Measurements from ENCODE around the gene MAP3K1. TPM values are rescaled to one million over a fixed set of nuclear protein-coding genes. Genes with fewer than 3 reads are reported as not detected.

The MAP3K1 gene
- total RNA-seq, 1 donor from 2014 or later = 26.3 TPM

DNA sequence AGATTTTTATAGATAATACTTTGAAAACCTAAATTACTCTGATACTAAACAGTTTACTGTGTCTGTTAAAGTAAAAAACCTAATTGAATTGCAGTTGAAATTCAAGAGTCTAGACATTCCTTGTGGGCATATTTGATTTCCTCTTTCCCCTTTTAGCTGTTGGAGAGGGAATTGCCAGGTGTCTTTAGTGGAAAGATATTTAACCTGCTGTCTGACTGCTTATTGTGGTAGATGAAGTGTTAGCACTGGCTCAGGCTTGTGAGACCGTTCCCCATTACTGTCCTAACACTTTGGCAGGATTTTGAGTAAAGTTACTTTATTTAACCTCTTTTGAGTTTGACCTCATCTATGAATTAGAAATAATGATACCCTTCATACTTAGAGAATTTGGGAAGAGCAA, 16.4 kb downstream of the MAP3K1 start:
- no peaks in the 10 kb centered on the region for H3K27me3 Mint-ChIP-seq (ENCODE audit: low read depth)
- H3K27ac Mint-ChIP-seq (ENCODE audit: unreplicated experiment) = no peak overlapping the region
- TF ChIP-seq, protein P1, sequence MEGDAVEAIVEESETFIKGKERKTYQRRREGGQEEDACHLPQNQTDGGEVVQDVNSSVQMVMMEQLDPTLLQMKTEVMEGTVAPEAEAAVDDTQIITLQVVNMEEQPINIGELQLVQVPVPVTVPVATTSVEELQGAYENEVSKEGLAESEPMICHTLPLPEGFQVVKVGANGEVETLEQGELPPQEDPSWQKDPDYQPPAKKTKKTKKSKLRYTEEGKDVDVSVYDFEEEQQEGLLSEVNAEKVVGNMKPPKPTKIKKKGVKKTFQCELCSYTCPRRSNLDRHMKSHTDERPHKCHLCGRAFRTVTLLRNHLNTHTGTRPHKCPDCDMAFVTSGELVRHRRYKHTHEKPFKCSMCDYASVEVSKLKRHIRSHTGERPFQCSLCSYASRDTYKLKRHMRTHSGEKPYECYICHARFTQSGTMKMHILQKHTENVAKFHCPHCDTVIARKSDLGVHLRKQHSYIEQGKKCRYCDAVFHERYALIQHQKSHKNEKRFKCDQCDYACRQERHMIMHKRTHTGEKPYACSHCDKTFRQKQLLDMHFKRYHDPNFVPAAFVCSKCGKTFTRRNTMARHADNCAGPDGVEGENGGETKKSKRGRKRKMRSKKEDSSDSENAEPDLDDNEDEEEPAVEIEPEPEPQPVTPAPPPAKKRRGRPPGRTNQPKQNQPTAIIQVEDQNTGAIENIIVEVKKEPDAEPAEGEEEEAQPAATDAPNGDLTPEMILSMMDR (conservative IDR thresholded peaks at IDR 0.05) = no peak
- H3K36me3 Mint-ChIP-seq (ENCODE audit: low read depth) = no peaks in the 10 kb centered on the region
- no peak for DNase-seq (ENCODE audit: low read depth, low spot score)
- peaks cover 60% of the 10 kb centered on the region for H3K4me1 Mint-ChIP-seq
- no peak overlapping the region for H3K4me3 Mint-ChIP-seq
- no peaks in the 10 kb centered on the region for H3K9me3 Mint-ChIP-seq

- H3K4me3 Mint-ChIP-seq = no peak overlapping the region
- no peak overlapping the region for H3K27ac Mint-ChIP-seq (ENCODE audit: unreplicated experiment)
- H3K4me1 Mint-ChIP-seq = peaks cover 66% of the 10 kb centered on the region
- H3K9me3 Mint-ChIP-seq = no peaks in the 10 kb centered on the region
- no peaks in the 10 kb centered on the region for H3K27me3 Mint-ChIP-seq (ENCODE audit: low read depth)
- no peak for DNase-seq (ENCODE audit: low read depth, low spot score)
- TF ChIP-seq, protein P1 (conservative IDR thresholded peaks at IDR 0.05) = no peak
- H3K36me3 Mint-ChIP-seq (ENCODE audit: low read depth) = no peaks in the 10 kb centered on the region
These were observed 18.0 kb downstream of the MAP3K1 start for GRCh38 chr5:56833325-56833724.

DNA sequence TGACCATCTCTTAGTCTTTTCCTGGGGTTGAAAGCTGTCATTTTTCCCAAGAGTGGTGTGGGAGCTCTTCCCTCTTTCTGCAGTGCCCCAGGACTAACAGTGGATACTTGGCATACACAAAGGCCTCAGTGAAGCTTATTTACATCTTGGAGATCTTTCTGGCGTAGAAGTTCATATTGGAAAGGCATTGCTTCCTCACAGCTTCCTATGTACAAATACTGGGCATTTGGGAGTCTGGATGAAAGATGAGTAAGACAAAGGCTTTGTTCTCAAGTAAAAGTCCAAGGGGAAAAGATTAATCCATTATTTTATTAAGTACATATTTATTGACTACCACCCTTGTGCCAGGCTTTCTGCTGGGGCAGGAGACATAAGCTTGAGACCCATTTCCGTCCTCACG, 22.0 kb downstream of the MAP3K1 start:
- H3K27ac Mint-ChIP-seq (ENCODE audit: unreplicated experiment) = no peak overlapping the region
- no peaks in the 10 kb centered on the region for H3K36me3 Mint-ChIP-seq (ENCODE audit: low read depth)
- DNase-seq (ENCODE audit: low read depth, low spot score) = no peak
- H3K4me3 Mint-ChIP-seq = no peak overlapping the region
- H3K27me3 Mint-ChIP-seq (ENCODE audit: low read depth) = no peaks in the 10 kb centered on the region
- no peaks in the 10 kb centered on the region for H3K9me3 Mint-ChIP-seq
- TF ChIP-seq, protein P1 (conservative IDR thresholded peaks at IDR 0.05) = no peak
- H3K4me1 Mint-ChIP-seq = peaks cover 56% of the 10 kb centered on the region

DNA sequence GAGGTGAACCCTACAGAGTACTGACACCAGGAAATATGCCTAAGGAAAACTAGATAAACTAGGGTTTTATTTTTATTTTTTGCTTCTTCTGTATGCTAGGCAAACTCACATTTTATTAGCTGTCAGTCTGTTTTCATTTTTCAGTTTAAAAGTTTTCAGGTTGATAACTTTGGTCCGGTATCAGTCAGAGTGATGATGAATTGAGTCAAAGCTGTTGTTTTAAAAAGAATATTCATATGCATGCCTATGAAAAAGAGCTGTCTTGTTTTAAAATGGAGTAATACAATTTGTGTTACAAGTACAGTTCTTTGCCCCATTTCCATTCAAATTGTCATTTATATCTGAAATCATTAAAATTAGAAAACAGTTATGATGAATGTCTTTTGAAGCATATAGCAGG, 22.6 kb downstream of the MAP3K1 start:
- peak overlapping the region; percentile 7 for H3K27ac Mint-ChIP-seq (ENCODE audit: unreplicated experiment)
- no peaks in the 10 kb centered on the region for H3K9me3 Mint-ChIP-seq
- H3K36me3 Mint-ChIP-seq (ENCODE audit: low read depth) = no peaks in the 10 kb centered on the region
- TF ChIP-seq, protein P1 (conservative IDR thresholded peaks at IDR 0.05) = no peak
- no peaks in the 10 kb centered on the region for H3K27me3 Mint-ChIP-seq (ENCODE audit: low read depth)
- no peak overlapping the region for H3K4me3 Mint-ChIP-seq
- peaks cover 54% of the 10 kb centered on the region for H3K4me1 Mint-ChIP-seq
- DNase-seq (ENCODE audit: low read depth, low spot score) = no peak

- TF ChIP-seq, protein P1 (conservative IDR thresholded peaks at IDR 0.05) = peak; percentile 77
- H3K36me3 Mint-ChIP-seq (ENCODE audit: low read depth) = no peaks in the 10 kb centered on the region
- H3K4me3 Mint-ChIP-seq = no peak overlapping the region
- no peak overlapping the region for H3K27ac Mint-ChIP-seq (ENCODE audit: unreplicated experiment)
- H3K27me3 Mint-ChIP-seq (ENCODE audit: low read depth) = no peaks in the 10 kb centered on the region
- H3K4me1 Mint-ChIP-seq = peaks cover 48% of the 10 kb centered on the region
- no peak for DNase-seq (ENCODE audit: low read depth, low spot score)
- no peaks in the 10 kb centered on the region for H3K9me3 Mint-ChIP-seq
These were observed 23.2 kb downstream of the MAP3K1 start for GRCh38 chr5:56838409-56839039.

Measured in neural crest cell (in vitro differentiated cells).